Smooth muscle cell (in vitro differentiated cells): ENCODE data around the gene NEO1. TPM values are rescaled to one million over a fixed set of nuclear protein-coding genes. Genes with fewer than 3 reads are reported as not detected.
A peak's percentile ranks its signal among the peaks of the same experiment; 100 is the strongest.

Experiments
- DNase-seq: peaks from one replicate; lab custom pipeline; 2025; ENCODE audit not compliant: unreplicated experiment; lab: John Stamatoyannopoulos, UW
- H2AFZ ChIP-seq: fragments of 200-600 bp; sonication (generic); 2 replicates; pipeline ENCODE4 v1.6.0; 2016; ENCODE audit warnings: antibody characterized with exemption, low read depth, mild to moderate bottlenecking
- H3F3A ChIP-seq: fragments of 200-600 bp; sonication (generic); 2 replicates; pipeline ENCODE4 v1.6.0; 2017; ENCODE audit warnings: antibody characterized with exemption, low read depth
- H3K27ac ChIP-seq: fragments of 200-600 bp; sonication (generic); 2 replicates; pipeline ENCODE4 v1.5.1; 2016; ENCODE audit warnings: low read depth, mild to moderate bottlenecking
- H3K27me3 ChIP-seq: fragments of 200-600 bp; sonication (generic); 2 replicates; pipeline ENCODE4 v1.6.1; 2016; ENCODE audit warnings: low read depth, mild to moderate bottlenecking
- H3K36me3 ChIP-seq: fragments of 200-600 bp; sonication (generic); 2 replicates; pipeline ENCODE4 v1.5.1; 2016; ENCODE audit warnings: low read depth
- H3K4me1 ChIP-seq: fragments of 200-600 bp; sonication (generic); 2 replicates; pipeline ENCODE4 v1.5.1; 2016; ENCODE audit warnings: low read depth
- H3K4me2 ChIP-seq: fragments of 200-600 bp; sonication (generic); 2 replicates; pipeline ENCODE4 v1.6.0; 2016; ENCODE audit warnings: mild to moderate bottlenecking
- H3K4me3 ChIP-seq: fragments of 200-600 bp; sonication (generic); 2 replicates; pipeline ENCODE4 v1.5.1; 2016; ENCODE audit warnings: mild to moderate bottlenecking
- H3K79me2 ChIP-seq: fragments of 200-600 bp; sonication (generic); 2 replicates; pipeline ENCODE4 v1.6.0; 2016; ENCODE audit warnings: low read depth, mild to moderate bottlenecking
- H3K9ac ChIP-seq: fragments of 200-600 bp; sonication (generic); 2 replicates; pipeline ENCODE4 v1.6.0; 2016; ENCODE audit warnings: low read depth
- H3K9me3 ChIP-seq: fragments of 200-600 bp; sonication (generic); replicated peaks from 2 replicates; pipeline ENCODE4 v1.5.1; 2016; ENCODE audit warnings: low read depth
- H4K20me1 ChIP-seq: fragments of 200-600 bp; sonication (generic); 2 replicates; pipeline ENCODE4 v1.6.0; 2016; ENCODE audit warnings: low read depth
- CTCF ChIP-seq: fragments of 200-600 bp; sonication (generic); IDR thresholded peaks from 2 replicates; pipeline ENCODE4 v1.5.1; 2017; ENCODE audit warnings: borderline replicate concordance, mild to moderate bottlenecking, antibody characterized with exemption; ENCODE audit not compliant: insufficient read depth, poor library complexity, severe bottlenecking
- WGBS: methylation state at CpG from one replicate; pipeline ENCODE4 v1.1.7; 2016; ENCODE audit warnings: low lambda C conversion rate; 5-methylcytosine and 5-hydroxymethylcytosine counted together
- polyA plus RNA-seq: library from polyadenylated mRNA; unstranded; fragments of >200 nt; fragmentation: Nextera tagmentation; extraction: Ambion mirVana; gene quantifications from 2 replicates; pipeline ENCODE4 v1.2.1, GENCODE V29; 2016
- total RNA-seq: library from RNA; depleted of rRNA; stranded (reverse); fragments of >200 nt; gene quantifications from 2 replicates; pipeline ENCODE4 v1.2.3, GENCODE V29; 2014

Gene NEO1
- total and polyA plus RNA-seq, 2 experiments from 2014 or later = 4.9 to 21.8 TPM

- DNase-seq = no peak
- Histone ChIP-seq H3K36me3 (no peaks in the 10 kb centered on the region), H4K20me1 (no peaks in the 10 kb centered on the region), H3K4me3 (no peak overlapping the region), H3K4me1 (no peaks in the 10 kb centered on the region), H3K4me2 (peak overlapping the region; percentile 42), H3K9ac (no peak overlapping the region), H3F3A (no peaks in the 10 kb centered on the region), H3K27ac (peak overlapping the region; percentile 63), H3K9me3 (no peaks in the 10 kb centered on the region), H2AFZ (no peak overlapping the region), H3K27me3 (no peaks in the 10 kb centered on the region), H3K79me2 (no peaks in the 10 kb centered on the region)
- TF ChIP-seq CTCF = no peak
- 45% methylated on average over 3 of the region's 3 CpGs for WGBS
These were observed 218.3 kb downstream of the NEO1 start for GRCh38 chr15:73270366-73271097.

- no peaks in the 10 kb centered on the region for H3K9me3 ChIP-seq
- peak overlapping the region; percentile 41 for H3K4me2 ChIP-seq
- 42% methylated on average over 5 of the region's 5 CpGs for WGBS
- H4K20me1 ChIP-seq = no peaks in the 10 kb centered on the region
- no peak overlapping the region for H3K27ac ChIP-seq
- H3K4me3 ChIP-seq = no peak overlapping the region
- no peaks in the 10 kb centered on the region for H3K4me1 ChIP-seq
- H2AFZ ChIP-seq = peak overlapping the region; percentile 12
- no peaks in the 10 kb centered on the region for H3K79me2 ChIP-seq
- H3K36me3 ChIP-seq = no peaks in the 10 kb centered on the region
- no peaks in the 10 kb centered on the region for H3K27me3 ChIP-seq
- no peaks in the 10 kb centered on the region for H3F3A ChIP-seq
- TF ChIP-seq CTCF = peak; percentile 74
- no peak overlapping the region for H3K9ac ChIP-seq
- no peak for DNase-seq
These were observed 221.1 kb downstream of the NEO1 start for GRCh38 chr15:73273181-73274002.

GRCh38 chr15:73275862-73276261 lies 223.6 kb downstream of the NEO1 start:
- no peak for TF ChIP-seq CTCF
- Histone ChIP-seq H3K36me3 (no peaks in the 10 kb centered on the region), H3K27ac (no peak overlapping the region), H3K4me1 (no peaks in the 10 kb centered on the region), H3K9ac (no peak overlapping the region), H3K27me3 (no peaks in the 10 kb centered on the region), H3K9me3 (no peaks in the 10 kb centered on the region), H2AFZ (no peak overlapping the region), H3K4me2 (no peak overlapping the region), H4K20me1 (no peaks in the 10 kb centered on the region), H3K79me2 (no peaks in the 10 kb centered on the region), H3F3A (no peaks in the 10 kb centered on the region), H3K4me3 (no peak overlapping the region)
- DNase-seq = no peak
